C4-2B (cell line): ENCODE results near the gene MAPK8IP2.

Experiments
- ZFX ChIP-seq: fragments of 450-650 bp; IDR thresholded peaks from 2 replicates; pipeline ENCODE4 v1.6.1; 2017
- TF ChIP-seq, protein P1 (sequence below): fragments of 450-650 bp; conservative IDR thresholded peaks from 2 replicates; pipeline ENCODE4 v1.5.1; 2017; ENCODE audit warnings: mild to moderate bottlenecking

DNA sequence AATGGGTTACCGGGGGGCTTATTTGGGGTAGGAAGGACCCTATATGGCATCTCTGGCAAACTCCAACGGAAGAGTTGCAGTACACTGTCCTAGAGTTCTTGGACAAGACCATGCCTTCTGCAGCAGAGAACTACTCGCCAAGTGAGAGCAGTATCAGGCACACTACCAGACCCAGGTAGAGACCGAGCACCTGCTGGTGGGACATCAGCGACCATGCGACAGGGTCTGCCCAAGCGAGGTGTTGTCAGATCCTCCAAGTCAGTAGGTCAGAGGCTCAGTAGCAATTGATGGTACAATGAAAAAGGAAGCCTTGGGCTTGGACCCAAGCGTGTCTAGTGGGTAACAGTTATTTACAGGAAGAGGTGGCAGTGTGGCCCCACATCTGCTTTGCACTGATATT lies 14.8 kb upstream of the MAPK8IP2 start:
- TF ChIP-seq, protein P1, sequence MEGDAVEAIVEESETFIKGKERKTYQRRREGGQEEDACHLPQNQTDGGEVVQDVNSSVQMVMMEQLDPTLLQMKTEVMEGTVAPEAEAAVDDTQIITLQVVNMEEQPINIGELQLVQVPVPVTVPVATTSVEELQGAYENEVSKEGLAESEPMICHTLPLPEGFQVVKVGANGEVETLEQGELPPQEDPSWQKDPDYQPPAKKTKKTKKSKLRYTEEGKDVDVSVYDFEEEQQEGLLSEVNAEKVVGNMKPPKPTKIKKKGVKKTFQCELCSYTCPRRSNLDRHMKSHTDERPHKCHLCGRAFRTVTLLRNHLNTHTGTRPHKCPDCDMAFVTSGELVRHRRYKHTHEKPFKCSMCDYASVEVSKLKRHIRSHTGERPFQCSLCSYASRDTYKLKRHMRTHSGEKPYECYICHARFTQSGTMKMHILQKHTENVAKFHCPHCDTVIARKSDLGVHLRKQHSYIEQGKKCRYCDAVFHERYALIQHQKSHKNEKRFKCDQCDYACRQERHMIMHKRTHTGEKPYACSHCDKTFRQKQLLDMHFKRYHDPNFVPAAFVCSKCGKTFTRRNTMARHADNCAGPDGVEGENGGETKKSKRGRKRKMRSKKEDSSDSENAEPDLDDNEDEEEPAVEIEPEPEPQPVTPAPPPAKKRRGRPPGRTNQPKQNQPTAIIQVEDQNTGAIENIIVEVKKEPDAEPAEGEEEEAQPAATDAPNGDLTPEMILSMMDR: no peak
- TF ChIP-seq ZFX: no peak
